ACHN (cell line): ENCODE measurements around the gene NUP214.

Source experiments
- DNase-seq: peaks from one replicate; pipeline ENCODE4 v3.0.0-alpha.2; 2015
- in situ Hi-C: cut with HindIII; loops from 2 replicates; pipeline ENCODE4 v1.10.0; 2017; ENCODE audit warnings: low sequenced_read_pairs, low pct_ligation_motif_present, low pct_unique_long_range_greater_than_20kb

NUP214 gene

DNA sequence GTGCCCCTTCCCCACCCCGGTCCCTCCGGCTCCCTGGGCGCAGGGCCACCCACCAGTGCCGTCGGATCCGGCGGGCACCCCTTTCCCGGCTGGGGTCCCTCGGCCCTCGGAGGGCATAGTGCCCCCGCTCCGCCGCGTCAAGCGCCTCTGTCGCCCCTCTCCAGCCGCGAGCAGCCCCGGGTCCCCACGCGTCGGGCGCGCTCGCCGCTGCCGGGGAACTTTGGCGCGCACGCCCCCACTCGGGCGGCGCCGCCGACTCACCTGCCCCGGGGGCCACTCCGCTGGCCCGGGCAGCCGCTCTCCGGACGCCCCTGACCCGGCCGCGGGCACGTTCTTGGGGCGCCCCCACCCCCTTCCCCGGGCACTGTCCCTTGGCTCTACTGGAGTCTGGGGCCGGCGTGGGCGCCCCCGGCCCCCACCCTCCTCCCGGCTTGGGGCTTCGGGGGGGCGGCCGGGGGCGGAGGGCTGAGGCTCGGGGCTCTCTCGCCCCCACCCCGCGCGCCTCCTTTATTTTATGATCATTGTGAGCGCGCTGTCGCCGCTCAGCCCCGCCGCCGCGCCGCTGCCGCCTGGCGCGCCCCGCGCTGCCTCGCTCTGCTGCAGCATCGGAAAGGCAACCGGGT is 152.0 kb downstream of the NUP214 start:
- DNase-seq, result no peak
- in situ Hi-C loops, result no loop called here

DNA sequence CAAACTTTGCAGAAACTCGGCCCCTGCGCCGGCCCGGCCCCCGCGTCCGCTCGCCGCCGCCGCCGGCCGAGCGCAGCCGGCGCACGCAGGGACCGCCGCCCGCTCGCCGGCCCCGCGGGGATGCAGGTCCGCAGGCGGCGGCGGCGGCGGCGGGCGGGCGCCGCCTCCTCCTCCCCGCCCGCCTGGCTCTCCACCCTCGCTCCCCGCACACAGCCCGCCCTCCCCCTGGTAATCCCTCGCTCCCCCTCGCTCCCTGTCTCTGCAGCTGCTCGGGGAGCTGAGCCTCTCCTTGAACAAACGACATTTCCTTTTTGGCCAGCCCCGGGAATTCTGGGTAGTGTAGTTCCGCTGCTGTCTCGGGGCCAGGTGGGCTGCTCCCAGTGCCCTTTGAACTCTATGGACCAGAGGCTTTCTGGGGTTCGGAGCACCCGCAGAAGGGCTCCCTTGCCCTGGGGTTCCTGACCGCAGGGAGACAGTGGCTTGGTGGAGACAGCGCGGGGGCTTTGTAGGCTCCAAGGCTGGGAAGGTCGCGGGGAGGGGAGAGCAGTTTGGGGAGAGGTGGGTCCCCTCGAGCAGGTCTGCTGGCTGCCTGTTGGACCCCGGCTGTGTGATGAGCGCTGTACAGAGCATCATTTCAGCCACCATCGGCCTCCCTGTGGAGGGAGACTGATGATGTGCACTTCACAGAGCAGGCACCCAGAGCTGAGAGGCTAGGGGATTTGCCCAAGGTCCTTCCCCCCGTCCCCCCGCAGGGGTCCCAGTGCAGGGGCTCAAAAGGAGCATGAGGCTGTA is 152.7 kb downstream of the NUP214 start:
- in situ Hi-C loops, result no loop called here
- DNase-seq, result peak; percentile 75

DNA sequence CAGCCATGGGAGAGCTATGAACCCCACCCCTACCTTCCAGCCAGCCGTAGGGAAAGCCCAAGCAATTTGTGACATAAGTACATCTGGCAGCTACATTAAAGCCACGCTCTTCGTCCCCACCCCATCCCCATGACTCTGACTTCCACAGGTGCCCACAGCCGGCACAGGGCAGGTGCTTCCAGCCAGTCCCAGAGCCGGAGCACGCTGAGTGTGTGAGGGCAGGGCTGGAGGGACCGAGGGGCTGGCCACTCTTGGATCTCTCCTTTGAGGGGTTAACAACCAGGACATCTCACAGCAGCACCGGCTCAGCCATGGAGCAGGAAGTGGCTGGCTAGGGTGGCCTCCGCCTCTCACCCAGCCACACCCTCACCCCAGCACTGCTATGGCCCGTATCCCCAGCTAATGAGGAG is 153.3 kb downstream of the NUP214 start:
- in situ Hi-C loops, result no loop called here
- no peak for DNase-seq

DNA sequence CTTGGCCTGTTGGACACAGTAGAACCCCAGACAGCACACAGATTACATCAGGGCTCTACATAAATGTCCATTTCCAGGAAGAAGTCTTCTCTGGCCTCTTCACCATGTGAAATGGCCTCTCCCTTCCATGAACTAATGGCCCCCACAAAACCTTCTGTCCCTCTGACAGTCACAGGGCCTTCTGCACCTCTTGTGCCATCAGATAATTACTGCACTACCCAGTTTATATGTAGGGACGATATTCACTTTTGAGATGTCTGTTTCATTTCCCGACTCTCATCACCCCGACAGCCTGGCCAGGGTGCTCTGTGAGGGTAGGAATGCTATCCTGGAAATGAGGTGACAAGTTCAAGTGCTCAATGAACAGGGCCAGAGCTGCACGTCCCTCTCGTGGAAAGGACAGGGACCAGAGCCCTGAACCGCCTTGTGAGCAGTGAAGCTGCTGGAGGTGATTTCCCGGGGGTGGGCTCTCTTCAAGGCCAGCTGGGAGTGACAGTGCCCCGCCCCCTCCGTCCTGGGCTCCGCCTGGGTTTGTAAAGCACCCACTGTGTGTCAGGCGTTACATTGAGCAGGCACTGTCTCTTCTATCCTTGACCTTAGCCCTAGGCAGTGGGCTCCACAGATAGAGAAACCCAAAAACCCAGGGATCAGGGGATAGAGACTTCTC is 153.9 kb downstream of the NUP214 start:
- in situ Hi-C loops, result no loop called here
- no peak for DNase-seq

DNA sequence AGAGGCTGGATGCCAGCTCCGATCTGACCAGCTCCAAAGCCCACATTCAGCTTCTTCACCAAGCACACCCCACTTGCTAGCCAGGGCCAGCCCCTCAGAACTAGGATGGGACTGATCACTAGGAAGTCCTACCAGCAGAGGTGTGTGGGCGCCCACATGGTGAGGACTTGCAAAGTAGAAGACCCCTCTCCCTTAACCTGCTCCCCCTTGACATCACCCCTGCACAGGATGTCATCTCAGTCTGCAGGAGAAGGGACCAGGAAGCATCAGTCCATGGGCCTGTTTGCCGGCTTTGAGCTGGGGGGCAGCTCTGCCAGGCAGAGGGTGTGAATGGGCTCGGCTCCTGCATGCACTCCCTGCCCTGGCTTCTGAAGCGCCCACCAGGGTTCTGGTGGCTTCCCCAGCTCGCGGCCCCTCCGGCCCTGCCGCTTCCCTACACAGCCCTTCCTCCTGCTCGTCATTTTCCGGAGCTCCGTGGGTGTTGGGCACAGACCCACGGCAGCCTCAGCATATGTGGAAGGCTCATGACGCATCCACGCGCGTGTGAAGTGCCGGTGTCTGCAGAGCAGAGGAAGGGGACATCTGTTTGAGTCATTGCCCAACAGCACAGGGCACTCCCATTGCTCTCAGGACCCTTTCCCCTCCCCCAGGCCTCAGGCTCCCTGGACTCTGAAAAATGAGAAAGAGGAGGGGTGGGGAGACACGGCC is 154.6 kb downstream of the NUP214 start:
- DNase-seq, result no peak
- in situ Hi-C loops, result no loop called here

DNA sequence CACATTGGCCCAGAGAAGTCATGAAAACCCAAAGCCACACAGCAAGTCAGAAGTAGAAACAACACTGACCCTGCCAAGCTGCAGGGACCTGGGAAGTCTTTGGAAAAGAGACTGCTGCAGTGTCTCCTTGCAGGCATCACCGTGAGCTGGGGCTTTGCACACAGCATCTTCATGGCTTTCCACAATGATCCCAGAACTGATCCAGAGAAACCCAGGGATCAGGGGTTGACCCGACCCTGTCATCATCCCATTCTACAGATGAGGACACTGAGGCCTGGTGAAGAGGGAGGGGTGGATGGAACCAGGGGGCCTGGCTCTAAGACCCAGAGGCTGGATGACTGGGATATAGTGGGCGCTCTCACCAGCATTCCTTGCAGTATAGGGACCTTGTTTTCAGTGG is 155.3 kb downstream of the NUP214 start:
- DNase-seq, result no peak
- in situ Hi-C loops, result no loop called here

DNA sequence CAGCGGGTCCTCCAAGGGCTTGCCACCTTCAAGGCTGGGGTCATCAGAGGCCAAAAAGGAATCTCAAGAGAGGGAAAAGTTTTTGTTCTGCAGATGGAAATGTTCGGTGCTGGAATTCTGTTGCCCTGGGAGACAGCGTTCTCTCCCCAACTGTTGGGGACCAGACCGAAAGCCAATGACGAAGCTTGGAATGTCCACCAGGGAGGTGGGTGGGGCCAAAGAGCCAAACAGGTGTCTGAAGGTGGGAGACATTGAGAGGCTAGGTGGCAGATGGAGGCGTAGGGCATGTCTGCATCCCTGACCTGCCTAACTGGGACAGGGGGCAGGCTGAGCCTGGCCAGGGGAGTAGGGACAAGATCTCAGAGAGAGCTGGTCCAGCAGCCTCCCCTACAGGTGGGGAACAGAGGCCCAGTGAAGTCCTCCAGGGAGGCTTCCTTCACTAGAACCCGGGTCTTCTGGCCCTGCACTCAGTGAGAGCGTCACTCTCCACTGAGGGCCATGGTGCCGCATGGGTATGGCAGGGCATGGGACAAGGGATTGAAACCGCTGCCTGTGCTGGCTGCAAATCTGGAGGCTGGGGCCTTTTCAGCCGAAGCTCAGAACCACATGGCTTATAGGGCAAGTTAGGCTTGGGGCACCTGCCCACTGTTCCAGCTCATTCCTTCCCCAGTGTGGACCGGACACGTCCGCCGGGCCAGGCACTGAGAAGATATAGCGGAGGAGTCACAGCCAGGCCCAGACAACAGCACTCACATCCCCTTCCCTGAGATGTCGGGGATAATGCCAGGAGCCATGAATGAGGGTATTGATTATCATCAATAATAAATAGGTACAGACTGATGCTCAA is 156.0 kb downstream of the NUP214 start:
- DNase-seq, result no peak
- in situ Hi-C loops, result no loop called here

DNA sequence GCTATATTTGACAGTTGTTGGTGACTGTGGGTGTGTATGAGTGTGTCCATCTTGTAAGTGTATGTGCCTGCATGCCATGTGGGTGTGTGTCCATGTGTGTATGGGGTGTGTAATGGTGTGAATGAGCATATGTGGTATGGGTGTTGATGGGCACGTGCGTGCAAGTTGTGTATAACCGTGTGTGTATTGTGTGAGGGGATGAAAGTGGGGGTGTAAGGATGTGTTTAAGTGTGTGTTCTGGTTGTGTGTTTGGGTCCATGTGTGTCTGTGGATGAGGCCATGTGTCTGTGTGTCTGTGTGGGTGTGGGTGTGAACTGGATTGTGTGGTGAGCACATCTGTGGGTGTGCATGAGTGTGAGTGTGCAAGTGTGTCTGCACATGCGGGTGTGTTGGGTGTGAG is 156.8 kb downstream of the NUP214 start:
- in situ Hi-C loops, result no loop called here
- no peak for DNase-seq

DNA sequence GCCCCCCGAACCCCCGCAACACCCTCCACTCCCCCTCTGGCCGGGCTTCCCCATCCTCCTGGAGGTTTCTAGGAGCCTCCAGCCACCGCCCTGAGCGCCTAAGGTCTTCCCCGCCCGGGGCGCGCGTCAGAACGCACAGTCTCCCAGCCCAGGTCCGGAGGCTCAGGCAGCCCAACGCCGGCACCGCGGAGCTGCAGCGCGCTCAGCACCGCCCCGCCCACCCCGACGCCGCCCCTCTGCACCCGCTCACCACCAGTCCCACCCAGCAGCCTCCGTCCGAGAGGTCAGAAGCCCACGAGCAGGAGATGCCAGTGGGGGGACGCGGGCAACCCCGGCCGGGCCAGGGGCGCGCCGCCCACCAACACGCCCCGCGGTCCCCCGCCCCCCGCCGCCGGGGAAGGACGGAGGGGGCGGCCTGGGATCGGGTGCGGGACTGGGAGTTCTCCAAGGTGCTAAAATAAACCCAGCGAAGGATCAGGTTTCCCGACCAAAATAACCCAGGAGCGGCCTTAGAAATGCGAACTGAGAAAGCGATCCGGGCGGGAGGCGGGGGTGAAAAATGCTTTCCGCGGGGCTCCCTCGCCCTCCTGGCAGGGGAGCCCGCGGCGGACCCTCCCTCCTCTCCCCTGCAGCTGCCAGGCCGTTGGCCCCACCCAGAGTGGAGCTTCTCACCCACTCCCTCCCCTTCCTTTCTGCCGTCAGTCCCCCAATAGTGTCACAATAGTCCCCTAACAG is 157.5 kb downstream of the NUP214 start:
- in situ Hi-C loops, result no loop called here
- DNase-seq, result no peak
